IMR-90 (cell line): ENCODE data around the gene PARD3. TPM values are rescaled to one million over a fixed set of nuclear protein-coding genes. Genes with fewer than 3 reads are reported as not detected.

ENCODE experiments used
- ATAC-seq: fragments of 200-7000 bp; cut with Tn5 transposase; 2 replicates; pipeline ENCODE4 v1.9.1; 2020; ENCODE audit warnings: low read depth, mild to moderate bottlenecking, moderate library complexity
- BruUV-seq: library from RNA; stranded (reverse); fragments of 400-500 nt; replicated peaks from 2 replicates; lab custom pipeline; 2021; lab: Mats Ljungman, UMichigan
- CTCF ChIA-PET: fragments of 300-600 bp; formaldehyde crosslinking; extraction: SDS; loops from one replicate; lab custom pipeline; 2021; ENCODE audit warnings: antibody characterized with exemption; lab: Yijun Ruan, JAX
- POLR2A ChIA-PET: fragments of 300-600 bp; sonication (Branson Sonifier 250); formaldehyde crosslinking; loops from one replicate; lab custom pipeline; 2022; ENCODE audit warnings: antibody characterized with exemption; ENCODE audit not compliant: unreplicated experiment; lab: Charles Lee
- DNase-seq: peaks from one replicate; pipeline ENCODE4 v3.0.0; 2013
- H2AFZ ChIP-seq: replicated peaks from 2 replicates; pipeline ENCODE3; 2013; ENCODE audit warnings: low read length, mild to moderate bottlenecking; ENCODE audit not compliant: poor library complexity
- H2AK5ac ChIP-seq: 2 replicates; pipeline ENCODE4 v1.6.1; 2013; ENCODE audit warnings: low read depth, low read length, inconsistent platforms
- H2AK9ac ChIP-seq: replicated peaks from 2 replicates; pipeline ENCODE3; 2013; ENCODE audit warnings: mild to moderate bottlenecking, low read depth, low read length, moderate library complexity; ENCODE audit not compliant: poor library complexity
- H2BK120ac ChIP-seq: 2 replicates; pipeline ENCODE4 v1.6.1; 2013; ENCODE audit warnings: low read depth, low read length, inconsistent platforms
- H2BK15ac ChIP-seq: 3 replicates; pipeline ENCODE4 v1.6.1; 2013; ENCODE audit warnings: low read depth, low read length, inconsistent platforms
- H2BK20ac ChIP-seq: 2 replicates; pipeline ENCODE4 v1.6.1; 2013; ENCODE audit warnings: low read depth, mild to moderate bottlenecking, inconsistent platforms, low read length, moderate library complexity
- H2BK5ac ChIP-seq: 2 replicates; pipeline ENCODE4 v1.6.1; 2013; ENCODE audit warnings: mild to moderate bottlenecking, low read depth, low read length, inconsistent platforms; ENCODE audit not compliant: poor library complexity, severe bottlenecking
- H3K14ac ChIP-seq: replicated peaks from 2 replicates; pipeline ENCODE4 v1.6.1; 2013; ENCODE audit warnings: low read depth, low read length, inconsistent platforms
- H3K18ac ChIP-seq: 2 replicates; pipeline ENCODE4 v1.6.1; 2013; ENCODE audit warnings: low read depth, low read length, control low read depth
- H3K23ac ChIP-seq: 2 replicates; pipeline ENCODE4 v1.6.1; 2013; ENCODE audit warnings: low read depth, low read length, inconsistent platforms
- H3K27ac ChIP-seq: 2 replicates; pipeline ENCODE4 v1.5.1; 2013; ENCODE audit warnings: mild to moderate bottlenecking, control low read depth, low read length; ENCODE audit not compliant: insufficient read depth
- H3K27me3 ChIP-seq: 2 replicates; pipeline ENCODE4 v1.6.1; 2013; ENCODE audit warnings: low read length; ENCODE audit not compliant: control insufficient read depth, insufficient read depth
- H3K36me3 ChIP-seq: 2 replicates; pipeline ENCODE4 v1.6.1; 2013; ENCODE audit warnings: low read length, mixed read lengths; ENCODE audit not compliant: control insufficient read depth, insufficient read depth
- H3K4ac ChIP-seq: 2 replicates; pipeline ENCODE4 v1.6.1; 2013; ENCODE audit warnings: low read depth, low read length, inconsistent platforms
- H3K4me1 ChIP-seq: 2 replicates; pipeline ENCODE4 v1.6.1; 2013; ENCODE audit warnings: low read length, mixed read lengths; ENCODE audit not compliant: control insufficient read depth, insufficient read depth
- H3K4me2 ChIP-seq: 2 replicates; pipeline ENCODE4 v1.6.1; 2013; ENCODE audit warnings: low read depth, mild to moderate bottlenecking, control low read depth, low read length, moderate library complexity
- H3K4me3 ChIP-seq: 2 replicates; pipeline ENCODE4 v1.5.1; 2013; ENCODE audit warnings: low read depth, mild to moderate bottlenecking, control low read depth, low read length, moderate library complexity; ENCODE audit not compliant: insufficient read depth
- H3K56ac ChIP-seq: 2 replicates; pipeline ENCODE4 v1.6.1; 2013; ENCODE audit warnings: low read length, inconsistent platforms; ENCODE audit not compliant: insufficient read depth; ENCODE audit errors: extremely low read depth
- H3K79me1 ChIP-seq, 2 experiments: 2 replicates each; pipeline ENCODE4 v1.6.1; 2013; ENCODE audit warnings: low read length in 2 of 2, inconsistent platforms in 1 of 2, low read depth in 1 of 2
- H3K9ac ChIP-seq: 2 replicates; pipeline ENCODE4 v1.6.1; 2013; ENCODE audit warnings: low read depth, low read length, control low read depth
- H3K9me1 ChIP-seq: 2 replicates; pipeline ENCODE4 v1.6.1; 2013; ENCODE audit warnings: low read length, inconsistent platforms; ENCODE audit not compliant: insufficient read depth
- H3K9me3 ChIP-seq: 2 replicates; pipeline ENCODE4 v1.6.1; 2013; ENCODE audit warnings: low read length; ENCODE audit not compliant: control insufficient read depth, insufficient read depth
- H4K20me1 ChIP-seq: 2 replicates; pipeline ENCODE4 v1.6.1; 2013; ENCODE audit warnings: low read length, inconsistent platforms; ENCODE audit not compliant: insufficient read depth
- H4K5ac ChIP-seq: 2 replicates; pipeline ENCODE4 v1.6.1; 2013; ENCODE audit warnings: mild to moderate bottlenecking, low read depth, low read length, control low read depth
- H4K8ac ChIP-seq, 2 experiments: 2 replicates each; pipeline ENCODE4 v1.6.1; 2013; ENCODE audit warnings: low read depth in 2 of 2, low read length in 2 of 2, control low read depth in 1 of 2, inconsistent platforms in 1 of 2
- H4K91ac ChIP-seq: 2 replicates; pipeline ENCODE4 v1.6.1; 2013; ENCODE audit warnings: low read depth, low read length, inconsistent platforms; ENCODE audit not compliant: insufficient read depth
- BHLHE40 ChIP-seq: fragments of 150-350 bp; IDR thresholded peaks from 2 replicates; pipeline ENCODE4 v1.6.1; 2016; ENCODE audit warnings: mild to moderate bottlenecking, low read depth, low read length
- CEBPB ChIP-seq: IDR thresholded peaks from 2 replicates; pipeline ENCODE4 v1.6.1; 2012; ENCODE audit warnings: low read depth, low read length, improper control_type of control experiment
- CHD1 ChIP-seq: IDR thresholded peaks from 2 replicates; pipeline ENCODE4 v1.6.1; 2012; ENCODE audit warnings: low read depth, low read length, improper control_type of control experiment
- CTCF ChIP-seq: conservative IDR thresholded peaks from 2 replicates; pipeline ENCODE4 v1.5.1; 2012; ENCODE audit warnings: mild to moderate bottlenecking, low read depth, low read length, improper control_type of control experiment
- ELK1 ChIP-seq: fragments of 150-350 bp; IDR thresholded peaks from 2 replicates; pipeline ENCODE4 v1.6.1; 2016; ENCODE audit warnings: low read depth, mild to moderate bottlenecking, low read length, moderate library complexity, borderline replicate concordance
- FOS ChIP-seq: fragments of 150-350 bp; IDR thresholded peaks from 2 replicates; pipeline ENCODE4 v1.6.1; 2016; ENCODE audit warnings: low read depth, low read length
- MAFK ChIP-seq: IDR thresholded peaks from 2 replicates; pipeline ENCODE4 v1.6.1; 2012; ENCODE audit warnings: low read depth, low read length, improper control_type of control experiment
- MAZ ChIP-seq: IDR thresholded peaks from 2 replicates; pipeline ENCODE4 v1.6.1; 2012; ENCODE audit warnings: low read depth, mild to moderate bottlenecking, low read length, improper control_type of control experiment, moderate library complexity, borderline replicate concordance
- MXI1 ChIP-seq: IDR thresholded peaks from 2 replicates; pipeline ENCODE4 v1.6.1; 2012; ENCODE audit warnings: low read depth, mild to moderate bottlenecking, low read length, moderate library complexity, borderline replicate concordance
- NFE2L2 ChIP-seq: fragments of 150-350 bp; IDR thresholded peaks from 2 replicates; pipeline ENCODE4 v1.6.1; 2016; ENCODE audit warnings: low read depth, mild to moderate bottlenecking, low read length
- POLR2A ChIP-seq: IDR thresholded peaks from 2 replicates; pipeline ENCODE4 v1.6.1; 2012; ENCODE audit warnings: mild to moderate bottlenecking, low read depth, low read length
- RAD21 ChIP-seq: IDR thresholded peaks from 2 replicates; pipeline ENCODE4 v1.6.1; 2012; ENCODE audit warnings: low read length, improper control_type of control experiment
- RCOR1 ChIP-seq: IDR thresholded peaks from 2 replicates; pipeline ENCODE4 v1.6.1; 2012; ENCODE audit warnings: mild to moderate bottlenecking, low read length, improper control_type of control experiment; ENCODE audit not compliant: insufficient replicate concordance
- RFX5 ChIP-seq: IDR thresholded peaks from 2 replicates; pipeline ENCODE4 v1.8.0; 2012; ENCODE audit warnings: low read depth, mild to moderate bottlenecking, low read length, moderate library complexity
- SMC3 ChIP-seq: fragments of 150-350 bp; IDR thresholded peaks from 2 replicates; pipeline ENCODE4 v1.6.1; 2016; ENCODE audit warnings: low read depth, mild to moderate bottlenecking, antibody characterized with exemption, low read length, moderate library complexity
- USF2 ChIP-seq: fragments of 150-350 bp; IDR thresholded peaks from 2 replicates; pipeline ENCODE4 v1.6.1; 2017; ENCODE audit warnings: mild to moderate bottlenecking, antibody characterized with exemption, low read length, low read depth
- WGBS, 2 experiments: methylation state at CpG; one replicate each; pipeline versions ENCODE4 v1.1.5 to v1.1.7; 2013; ENCODE audit warnings: missing lambda C conversion rate in 2 of 2; ENCODE audit not compliant: insufficient read length in 1 of 2; ENCODE audit errors: extremely low coverage in 2 of 2; 5-methylcytosine and 5-hydroxymethylcytosine counted together
- dilution Hi-C: fragments of 300-500 bp; cut with HindIII; formaldehyde crosslinking; loops from one replicate; pipeline ENCODE4 v1.14.3; 2018; ENCODE audit warnings: low sequenced_read_pairs; ENCODE audit not compliant: unreplicated experiment
- in situ Hi-C: fragments of 300-500 bp; cut with MboI; formaldehyde crosslinking; loops from 3 replicates; pipeline ENCODE4 v1.14.3; 2019; ENCODE audit warnings: low sequenced_read_pairs, inconsistent platforms, mixed read lengths
- intact Hi-C: fragments of 100-400 bp; cut with micrococcal nuclease; formaldehyde crosslinking; loops from 2 replicates; pipeline ENCODE4 v1.10.0; 2022
- polyA plus RNA-seq, 3 experiments: library from polyadenylated mRNA; depleted of rRNA; stranded (reverse); fragments of >200 nt; gene quantifications; 2 replicates each; pipeline ENCODE4 v1.2.3, GENCODE V29; 2012; ENCODE audit warnings: low replicate concordance in 1 of 3
- total RNA-seq: library from RNA; depleted of rRNA; stranded (reverse); fragments of >200 nt; gene quantifications from 2 replicates; pipeline ENCODE4 v1.2.3, GENCODE V29; 2012

Gene PARD3
- total and polyA plus RNA-seq, 2 of the 4 experiments (the other 2 are of a cell fraction), result 14.6 to 37.5 TPM

- POLR2A ChIA-PET, result no interaction called here
- no peak overlapping the region for H2BK120ac ChIP-seq
Measured at GRCh38 chr10:34191406-34191805, 623.7 kb downstream of the PARD3 start.

More at GRCh38 chr10:34191406-34191805, 623.7 kb downstream of the PARD3 start:
- H2BK5ac ChIP-seq, result no peak overlapping the region
- in situ Hi-C loops, result no loop called here
- peaks cover 5% of the 10 kb centered on the region for H3K4me1 ChIP-seq
- no peaks in the 10 kb centered on the region for H3K9me1 ChIP-seq
- H3K18ac ChIP-seq, result no peak overlapping the region
- DNase-seq (no peak), ATAC-seq (no peak)
- no peak overlapping the region for H3K14ac ChIP-seq
- no peak overlapping the region for H2AK5ac ChIP-seq
- dilution Hi-C loops, result no loop called here
- H3K9me3 ChIP-seq, result no peaks in the 10 kb centered on the region
- no peak overlapping the region for H4K91ac ChIP-seq
- no TSS peak for BruUV-seq
- no peak overlapping the region for H3K56ac ChIP-seq
- H2BK15ac ChIP-seq, result no peak overlapping the region
- TF ChIP-seq SMC3, result no peak
- TF ChIP-seq MAFK, result no peak
- TF ChIP-seq USF2, result no peak
- TF ChIP-seq MAZ, result no peak
- no peak for TF ChIP-seq RCOR1
- TF ChIP-seq NFE2L2, result no peak
- TF ChIP-seq CTCF, result no peak
- TF ChIP-seq ELK1, result no peak
- no peak for TF ChIP-seq CEBPB
- no peak for TF ChIP-seq FOS
- TF ChIP-seq CHD1, result no peak
- TF ChIP-seq RFX5, result no peak
- TF ChIP-seq RAD21, result no peak
- TF ChIP-seq MXI1, result no peak
- no peak for TF ChIP-seq BHLHE40
- TF ChIP-seq POLR2A, result no peak
- no peaks in the 10 kb centered on the region for H3K36me3 ChIP-seq
- no peak overlapping the region for H2BK20ac ChIP-seq
- H3K27me3 ChIP-seq, result peaks cover 2% of the 10 kb centered on the region; the same call in 1 of the 2 replicates
- no peak overlapping the region for H4K8ac ChIP-seq
- no peak overlapping the region for H3K9ac ChIP-seq
- intact Hi-C loops, result loop anchor here (10.0 kb wide), 1 partner anchor 1123 kb away; no protein-coding TSS in a partner anchor
- no peaks in the 10 kb centered on the region for H4K20me1 ChIP-seq
- no peak overlapping the region for H3K4ac ChIP-seq
- WGBS, 2 experiments, result no CpG with 5 or more reads among the region's 3 CpGs
- H3K4me3 ChIP-seq, result no peak overlapping the region
- no peak overlapping the region for H2AFZ ChIP-seq
- H3K27ac ChIP-seq, result no peak overlapping the region
- H3K4me2 ChIP-seq, result no peak overlapping the region
- no peak overlapping the region for H4K5ac ChIP-seq
- no peaks in the 10 kb centered on the region for H3K79me1 ChIP-seq
- no peak overlapping the region for H2AK9ac ChIP-seq
- CTCF ChIA-PET, result no interaction called here
- H3K23ac ChIP-seq, result no peak overlapping the region
